Endodermal cell (in vitro differentiated cells): ENCODE measurements around the gene NEK4. TPM values are rescaled to one million over a fixed set of nuclear protein-coding genes. Genes with fewer than 3 reads are reported as not detected.

Experiments
- DNase-seq: peaks from one replicate; pipeline ENCODE4 v3.0.0-alpha.2; 2017
- H3K27ac ChIP-seq: 2 replicates; pipeline ENCODE4 v1.5.1; 2013; ENCODE audit warnings: mild to moderate bottlenecking, low read depth, low read length, moderate library complexity
- H3K27me3 ChIP-seq: 2 replicates; pipeline ENCODE4 v1.6.1; 2013; ENCODE audit warnings: mild to moderate bottlenecking, low read length, moderate library complexity; ENCODE audit not compliant: insufficient read depth, control insufficient read depth, poor library complexity, severe bottlenecking
- H3K36me3 ChIP-seq: 2 replicates; pipeline ENCODE4 v1.7.0; 2013; ENCODE audit warnings: mild to moderate bottlenecking, low read length, moderate library complexity; ENCODE audit not compliant: control insufficient read depth, insufficient read depth
- H3K4me1 ChIP-seq: one replicate; pipeline ENCODE4 v1.7.0; 2013; ENCODE audit warnings: low read length; ENCODE audit not compliant: control insufficient read depth, insufficient read depth
- H3K4me3 ChIP-seq: 2 replicates; pipeline ENCODE4 v1.5.1; 2013; ENCODE audit warnings: mild to moderate bottlenecking, low read length, moderate library complexity
- H3K9ac ChIP-seq: 2 replicates; pipeline ENCODE4 v1.6.1; 2013; ENCODE audit warnings: mild to moderate bottlenecking, low read length, moderate library complexity; ENCODE audit not compliant: poor library complexity, severe bottlenecking; ENCODE audit errors: extremely low read depth
- H3K9me3 ChIP-seq: 2 replicates; pipeline ENCODE4 v1.6.1; 2013; ENCODE audit warnings: mild to moderate bottlenecking, low read length, moderate library complexity; ENCODE audit not compliant: control insufficient read depth
- H3K27ac Mint-ChIP-seq: 2 replicates; pipeline ENCODE4 v1.8.0; 2020; ENCODE audit warnings: mixed read lengths
- H3K27me3 Mint-ChIP-seq: 2 replicates; pipeline ENCODE4 v1.8.0; 2021; ENCODE audit warnings: mild to moderate bottlenecking, mixed read lengths; ENCODE audit not compliant: insufficient read depth
- H3K36me3 Mint-ChIP-seq: 2 replicates; pipeline ENCODE4 v1.8.0; 2020; ENCODE audit warnings: low read depth, mixed read lengths
- H3K4me1 Mint-ChIP-seq: 2 replicates; pipeline ENCODE4 v1.8.0; 2020; ENCODE audit warnings: mixed read lengths
- H3K4me3 Mint-ChIP-seq: 2 replicates; pipeline ENCODE4 v1.8.0; 2020; ENCODE audit warnings: mild to moderate bottlenecking, moderate library complexity, mixed read lengths
- H3K9me3 Mint-ChIP-seq: 2 replicates; pipeline ENCODE4 v1.8.0; 2020; ENCODE audit warnings: mild to moderate bottlenecking, mixed read lengths
- CTCF ChIP-seq: fragments of 200-600 bp; sonication (generic); conservative IDR thresholded peaks from 2 replicates; pipeline ENCODE4 v1.5.0; 2021; ENCODE audit warnings: antibody characterized with exemption, mild to moderate bottlenecking
- WGBS, 2 experiments: methylation state at CpG; one replicate each; pipeline versions ENCODE4 v1.1.5 to v1.1.7; 2013; ENCODE audit warnings: missing lambda C conversion rate in 2 of 2, mixed read lengths in 1 of 2; ENCODE audit not compliant: insufficient coverage in 1 of 2, insufficient read length in 1 of 2; 5-methylcytosine and 5-hydroxymethylcytosine counted together
- total RNA-seq, 2 donors: library from RNA; stranded (reverse); fragmentation: NEBNext Ultra II Directional in 1 of 2; extraction: Animal tissue kit (Norgen Biotek cat#: 25700) in 1 of 2; gene quantifications; 2 replicates in 1 of 2; 3 replicates in 1 of 2; pipeline ENCODE4 v1.2.1, GENCODE V29; 2021

The NEK4 gene
- total RNA-seq, 2 donors from 2014 or later: 44.2 to 49.5 TPM

DNA sequence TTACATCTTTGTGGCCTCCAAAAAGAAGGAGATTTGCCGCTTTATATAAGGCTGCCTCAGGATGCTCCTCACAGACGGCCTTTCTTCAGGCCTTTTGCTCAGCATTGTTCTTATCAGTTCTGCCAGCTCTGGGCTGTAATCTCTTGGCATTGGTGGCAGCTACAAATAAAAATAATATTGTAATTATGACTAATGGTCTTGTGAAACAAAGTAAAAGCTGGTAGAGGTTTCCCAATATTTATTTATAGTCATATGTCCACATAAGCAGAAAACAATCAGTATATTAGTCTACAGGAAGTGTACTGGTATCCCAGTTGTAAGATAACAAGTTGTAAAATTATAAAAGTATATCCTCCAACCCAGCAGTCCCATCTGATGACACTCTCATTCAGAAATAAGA is 7.3 kb downstream of the NEK4 start:
- no peak overlapping the region for H3K9ac ChIP-seq
- H3K36me3 Mint-ChIP-seq: peaks cover 77% of the 10 kb centered on the region
- 99 to 100% methylated on average over 1 to 2 of the region's 2 CpGs for WGBS, 2 experiments

DNA sequence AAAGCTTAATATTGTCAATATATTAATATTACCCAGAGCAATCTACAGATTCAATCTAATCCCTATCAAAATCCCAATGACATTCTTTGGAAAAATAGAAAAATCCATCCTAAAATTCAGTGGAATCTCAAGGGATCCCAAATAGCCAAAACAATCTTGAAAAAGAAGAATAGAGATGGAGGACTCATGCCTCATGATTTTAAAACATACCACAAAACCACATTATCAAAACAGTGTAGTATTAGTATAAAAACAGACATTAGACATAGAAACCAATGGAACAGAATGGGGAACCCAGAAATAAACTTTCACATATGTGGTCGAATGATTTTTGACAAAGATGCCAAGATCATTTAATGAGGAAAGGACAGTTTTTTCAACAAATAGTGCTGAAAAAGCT is 14.6 kb downstream of the NEK4 start:
- Mint-ChIP-seq H3K36me3 (peaks cover 64% of the 10 kb centered on the region), H3K9me3 (no peaks in the 10 kb centered on the region), H3K27ac (no peak overlapping the region), H3K4me3 (no peak overlapping the region), H3K27me3 (no peaks in the 10 kb centered on the region), H3K4me1 (no peaks in the 10 kb centered on the region)
- 95 to 100% methylated on average over 1 of the region's 1 CpG for WGBS, 2 experiments
- DNase-seq: no peak
- H3K9me3 ChIP-seq: no peaks in the 10 kb centered on the region
- H3K27ac ChIP-seq: no peak overlapping the region
- peaks cover 64% of the 10 kb centered on the region for H3K36me3 ChIP-seq
- H3K27me3 ChIP-seq: no peaks in the 10 kb centered on the region
- H3K4me1 ChIP-seq: no peaks in the 10 kb centered on the region
- TF ChIP-seq CTCF: no peak
- no peak overlapping the region for H3K4me3 ChIP-seq
- H3K9ac ChIP-seq: no peak overlapping the region

More for the DNA sequence above, 7.3 kb downstream of the NEK4 start:
- Mint-ChIP-seq H3K27me3 (no peaks in the 10 kb centered on the region), H3K9me3 (no peaks in the 10 kb centered on the region), H3K27ac (no peak overlapping the region), H3K4me3 (no peak overlapping the region), H3K4me1 (no peaks in the 10 kb centered on the region)
- H3K4me3 ChIP-seq: no peak overlapping the region
- H3K36me3 ChIP-seq: peaks cover 85% of the 10 kb centered on the region
- no peak for DNase-seq
- no peaks in the 10 kb centered on the region for H3K9me3 ChIP-seq
- no peaks in the 10 kb centered on the region for H3K27me3 ChIP-seq
- H3K27ac ChIP-seq: no peak overlapping the region
- no peaks in the 10 kb centered on the region for H3K4me1 ChIP-seq
- no peak for TF ChIP-seq CTCF

- H3K27me3 Mint-ChIP-seq: no peaks in the 10 kb centered on the region
- Histone ChIP-seq H3K4me3 (no peak overlapping the region), H3K9me3 (no peaks in the 10 kb centered on the region), H3K4me1 (no peaks in the 10 kb centered on the region), H3K9ac (no peak overlapping the region), H3K27me3 (no peaks in the 10 kb centered on the region), H3K27ac (no peak overlapping the region), H3K36me3 (peaks cover 64% of the 10 kb centered on the region)
- H3K4me1 Mint-ChIP-seq: no peaks in the 10 kb centered on the region
- H3K27ac Mint-ChIP-seq: no peak overlapping the region
- peaks cover 68% of the 10 kb centered on the region for H3K36me3 Mint-ChIP-seq
- 93 to 95% methylated on average over 4 of the region's 4 CpGs for WGBS, 2 experiments
- H3K9me3 Mint-ChIP-seq: no peaks in the 10 kb centered on the region
- no peak overlapping the region for H3K4me3 Mint-ChIP-seq
- no peak for TF ChIP-seq CTCF
- no peak for DNase-seq
These were observed 16.4 kb downstream of the NEK4 start for GRCh38 chr3:52754373-52754772.
